NCI-H2107 (cell line): ENCODE results near the gene ERP27.

Experiments used
- DNase-seq: peaks from one replicate; lab custom pipeline; 2025; lab: John Stamatoyannopoulos, UW

Gene ERP27

GRCh38 chr12:14938301-14938700 lies at the start of gene ERP27:
Gene ERP27 (minus strand): TSS chr12:14938537. CDS start chr12:14938508, 29 bp downstream.
- no peak for DNase-seq

GRCh38 chr12:14988035-14988434 lies 49.7 kb upstream of the ERP27 start:
- DNase-seq = no peak

GRCh38 chr12:14986449-14986848 lies 48.1 kb upstream of the ERP27 start:
- no peak for DNase-seq

GRCh38 chr12:14984766-14985285 lies 46.5 kb upstream of the ERP27 start:
- DNase-seq = no peak

- no peak for DNase-seq
Measured at GRCh38 chr12:14984036-14984435, 45.7 kb upstream of the ERP27 start.

- DNase-seq = no peak
Measured at GRCh38 chr12:14982991-14983390, 44.7 kb upstream of the ERP27 start.

- no peak for DNase-seq
Measured at GRCh38 chr12:14982562-14982961, 44.2 kb upstream of the ERP27 start.

- no peak for DNase-seq
Measured at GRCh38 chr12:14981049-14981448, 42.7 kb upstream of the ERP27 start.

- DNase-seq = no peak
Measured at GRCh38 chr12:14979468-14979867, 41.1 kb upstream of the ERP27 start.

- DNase-seq = no peak
Measured at GRCh38 chr12:14976658-14977057, 38.3 kb upstream of the ERP27 start.

- DNase-seq = no peak
Measured at GRCh38 chr12:14975457-14975856, 37.1 kb upstream of the ERP27 start.

- DNase-seq = no peak
Measured at GRCh38 chr12:14974633-14975032, 36.3 kb upstream of the ERP27 start.

GRCh38 chr12:14972816-14973215 lies 34.5 kb upstream of the ERP27 start, which contains the start of gene PDE6H:
Gene PDE6H (plus strand): TSS chr12:14973042. CDS start chr12:14978013, 4,971 bp downstream.
- DNase-seq = no peak

GRCh38 chr12:14970473-14970872 lies 32.1 kb upstream of the ERP27 start:
- no peak for DNase-seq

GRCh38 chr12:14968478-14968877 lies 30.1 kb upstream of the ERP27 start:
- DNase-seq = no peak

GRCh38 chr12:14965221-14965620 lies 26.9 kb upstream of the ERP27 start:
- no peak for DNase-seq

GRCh38 chr12:14964406-14964805 lies 26.1 kb upstream of the ERP27 start:
- DNase-seq = no peak

- no peak for DNase-seq
Measured at GRCh38 chr12:14963520-14963919, 25.2 kb upstream of the ERP27 start.

GRCh38 chr12:14962797-14963196 lies 24.5 kb upstream of the ERP27 start:
- DNase-seq = no peak

GRCh38 chr12:14962153-14962539 lies 23.8 kb upstream of the ERP27 start:
- no peak for DNase-seq

- DNase-seq = no peak
Measured at GRCh38 chr12:14961466-14962152, 23.3 kb upstream of the ERP27 start, which contains the start of gene ARHGDIB. Gene ARHGDIB (minus strand): TSS chr12:14961601. CDS start chr12:14950712, 10,889 bp downstream.

GRCh38 chr12:14960548-14961465 lies 22.5 kb upstream of the ERP27 start:
- no peak for DNase-seq
